Stimulated activated CD4-positive, alpha-beta T cell treated with anti-CD3 and anti-CD28 coated beads, Interleukin-12 subunit alpha, Interleukin-12 subunit beta, amount 100 ng/mL, for 48 hours (primary cell): ENCODE results near the gene SMAD1.
"Not testable (repeated sequence)": the region's sequence is repeated elsewhere in the genome, so short reads cannot be mapped to it uniquely, and the experiment has no call there.

Source experiments
- DNase-seq, 3 donors: peaks; one replicate each; pipeline ENCODE4 v3.0.0-alpha.2; 2020; ENCODE audit warnings: low read depth in 2 of 3, low spot score in 1 of 3

Gene SMAD1

DNA sequence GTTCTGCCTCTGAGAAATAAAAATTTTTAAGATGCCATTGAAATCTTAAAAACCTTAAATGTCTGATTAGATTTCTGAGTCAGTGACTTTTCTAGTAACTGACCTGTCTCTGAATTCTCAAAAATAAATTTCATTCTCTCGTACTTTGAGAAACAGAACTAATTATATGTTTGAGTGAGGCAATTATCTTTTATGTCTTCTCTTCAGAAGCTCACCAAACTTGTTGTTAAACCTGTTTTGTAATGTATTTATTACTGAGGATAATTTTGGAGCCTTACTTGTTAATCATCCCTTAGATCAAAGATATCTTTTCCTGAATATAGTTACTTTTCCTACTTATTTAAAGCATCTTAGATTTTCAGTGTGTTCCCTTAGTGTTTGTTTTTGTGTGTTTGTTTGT is 73.0 kb downstream of the SMAD1 start:
- no peak for DNase-seq

- peak; percentile 28 to 61 (median 40) for DNase-seq
These were observed 76.1 kb downstream of the SMAD1 start for GRCh38 chr4:145557720-145558119.

GRCh38 chr4:145563293-145563985 is 81.8 kb downstream of the SMAD1 start:
- DNase-seq = no peak

GRCh38 chr4:145564540-145564939 is 82.9 kb downstream of the SMAD1 start:
- no peak for DNase-seq

GRCh38 chr4:145565328-145565727 is 83.7 kb downstream of the SMAD1 start:
- DNase-seq = no peak

DNA sequence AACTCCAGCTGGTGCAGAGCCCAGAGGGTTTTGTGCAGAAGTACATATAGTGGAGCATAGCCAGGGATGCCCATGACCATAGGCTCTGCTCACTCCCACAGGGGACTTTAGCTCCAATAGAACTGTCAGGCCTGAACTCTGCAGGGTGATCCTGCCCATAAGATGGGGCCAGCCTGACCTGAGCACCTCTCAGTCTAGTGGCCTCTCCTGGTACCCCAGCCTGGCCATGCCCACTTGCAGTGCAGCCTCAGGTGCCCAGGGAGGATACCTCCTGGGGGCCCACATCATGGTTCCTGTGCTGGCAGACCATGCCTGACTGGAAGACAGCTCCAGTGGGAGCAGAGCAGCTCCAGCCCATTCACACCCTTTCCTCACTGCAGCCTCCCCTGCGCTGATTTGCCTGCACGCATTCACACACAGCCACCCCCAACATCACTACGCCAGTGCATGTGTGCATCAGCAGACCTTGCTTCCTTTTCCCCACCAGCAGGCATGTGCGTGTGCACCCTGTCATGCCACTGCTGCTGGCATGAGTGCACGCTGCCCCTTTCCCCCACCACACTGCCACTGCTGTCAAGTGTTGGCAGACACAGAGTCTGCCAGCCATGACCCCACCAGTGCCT is 84.5 kb downstream of the SMAD1 start:
- no peak for DNase-seq

DNA sequence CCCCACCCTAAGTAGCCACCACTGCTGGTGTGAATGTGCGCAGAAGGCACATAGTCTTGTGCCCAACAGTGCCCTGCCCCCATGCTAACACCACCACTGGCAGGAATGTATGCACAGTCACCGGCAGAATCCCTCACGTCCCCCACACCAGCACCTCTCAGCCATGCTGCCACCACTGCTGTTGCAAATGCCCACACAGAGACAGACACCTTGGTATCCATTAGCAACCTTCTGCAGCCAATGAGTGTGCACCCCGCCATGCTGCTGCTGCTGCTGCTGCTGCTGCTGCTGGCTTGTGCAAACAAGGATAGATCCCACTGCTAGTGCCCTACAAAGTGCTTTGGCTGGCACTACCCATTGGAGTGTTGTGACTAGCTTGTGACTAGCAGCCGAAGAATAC is 85.1 kb downstream of the SMAD1 start:
- no peak for DNase-seq

- no peak for DNase-seq
These were observed 85.9 kb downstream of the SMAD1 start for GRCh38 chr4:145567516-145567915.

- DNase-seq = not testable (repeated sequence)
These were observed 92.9 kb downstream of the SMAD1 start for GRCh38 chr4:145574546-145574945.

- DNase-seq = no peak
These were observed 99.3 kb downstream of the SMAD1 start for GRCh38 chr4:145580906-145581305.

GRCh38 chr4:145583191-145584055 is 101.8 kb downstream of the SMAD1 start:
- DNase-seq = no peak

DNA sequence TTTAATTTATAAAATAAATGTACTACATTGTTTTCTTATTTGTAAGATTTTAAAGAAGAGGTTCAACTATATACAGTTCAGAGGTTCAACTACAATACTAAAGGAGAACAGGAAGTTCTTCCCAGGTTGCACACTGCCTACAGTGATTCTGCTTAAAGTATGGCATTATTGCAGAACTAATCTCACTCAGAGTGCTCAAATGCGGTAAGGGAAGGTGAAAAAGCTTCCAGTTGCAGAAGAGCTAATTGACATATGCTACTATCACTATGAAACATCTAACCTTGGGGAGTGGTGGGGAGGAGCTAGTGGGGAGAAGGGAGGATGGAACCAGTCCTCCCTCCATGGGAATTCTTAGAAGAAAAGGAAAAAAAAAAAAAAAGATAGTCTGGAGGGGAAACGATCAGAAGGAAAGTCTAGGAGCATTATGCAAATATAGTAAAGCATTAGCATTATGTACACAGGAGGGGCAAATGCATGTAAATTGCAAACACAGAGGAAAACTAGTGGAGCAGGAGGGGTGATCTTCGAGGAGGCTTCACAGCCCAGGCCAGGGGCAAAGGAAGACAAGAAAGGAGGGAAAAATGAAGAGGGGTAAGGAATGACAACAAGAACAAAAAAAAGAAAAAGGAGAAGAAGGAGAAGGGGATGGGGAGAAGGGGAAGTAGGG is 105.6 kb downstream of the SMAD1 start:
- no peak for DNase-seq

- not testable (repeated sequence) for DNase-seq
These were observed 107.7 kb downstream of the SMAD1 start for GRCh38 chr4:145589381-145589780.

GRCh38 chr4:145589916-145590702 is 108.5 kb downstream of the SMAD1 start:
- no peak for DNase-seq

- DNase-seq = no peak
These were observed 120.6 kb downstream of the SMAD1 start for GRCh38 chr4:145602129-145602760.

DNA sequence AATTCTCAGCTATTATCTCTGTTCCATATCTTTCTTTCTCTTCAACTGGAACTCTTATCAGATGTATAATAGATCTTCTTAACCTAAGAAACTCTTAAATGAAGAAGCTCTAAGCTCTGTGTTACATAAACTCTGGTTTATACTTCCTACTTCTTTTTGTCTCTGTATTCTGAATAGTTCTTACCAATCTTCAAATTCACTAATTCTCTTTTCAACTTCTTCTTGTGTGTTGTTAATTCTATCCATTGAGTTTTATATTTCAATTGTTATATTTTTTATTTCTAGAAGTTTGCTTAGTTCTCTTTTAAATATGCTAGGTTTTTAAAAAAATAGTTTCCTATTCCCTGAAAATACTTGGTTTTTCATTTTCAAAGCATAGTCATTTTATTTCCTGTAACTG is 124.3 kb downstream of the SMAD1 start:
- DNase-seq = no peak
